ENCODE data around the gene KXD1. TPM values are rescaled to one million over a fixed set of nuclear protein-coding genes. Genes with fewer than 3 reads are reported as not detected.

The KXD1 gene
- polyA plus RNA-seq, 4 donors: 58.8 to 81.3 (median 75.2) TPM

GRCh38 chr19:18604820-18605159 lies 47.1 kb downstream of the KXD1 start:
- 13 to 18% (median 13%) methylated on average over 10 of the region's 10 CpGs for WGBS, 3 donors
- peaks cover 37 to 84% (median 54%) of the 10 kb centered on the region in 3 donors for H3K27me3 ChIP-seq (ENCODE audit: control insufficient read depth in 3 of 3, insufficient read depth in 3 of 3, low read length in 3 of 3)
- no peak overlapping the region for H3K4me3 ChIP-seq (ENCODE audit: low read depth in 1 of 3, low read length in 3 of 3)
- peaks cover 0 to 11% (median 0%) of the 10 kb centered on the region in 3 donors for H3K4me1 ChIP-seq (ENCODE audit: control insufficient read depth in 3 of 3, insufficient read depth in 2 of 3, low read depth in 1 of 3, low read length in 2 of 3)
- H3K36me3 ChIP-seq (ENCODE audit: control insufficient read depth in 3 of 3, insufficient read depth in 2 of 3, low read depth in 1 of 3, low read length in 3 of 3): no peaks in the 10 kb centered on the region
- no peak overlapping the region for H3K27ac ChIP-seq (ENCODE audit: low read depth in 1 of 3, low read length in 2 of 3)
- peaks cover 0 to 2% of the 10 kb centered on the region in 2 donors for H3K9me3 ChIP-seq (ENCODE audit: control insufficient read depth in 2 of 2, insufficient read depth in 1 of 2, low read depth in 1 of 2, low read length in 1 of 2)
- DNase-seq: no peak
- no peak for FAIRE-seq

- Histone ChIP-seq H3K4me1 (ENCODE audit: control insufficient read depth in 3 of 3, insufficient read depth in 2 of 3, low read depth in 1 of 3, low read length in 2 of 3) (peaks cover 0 to 11% (median 0%) of the 10 kb centered on the region in 3 donors), H3K36me3 (ENCODE audit: control insufficient read depth in 3 of 3, insufficient read depth in 2 of 3, low read depth in 1 of 3, low read length in 3 of 3) (no peaks in the 10 kb centered on the region), H3K27me3 (ENCODE audit: control insufficient read depth in 3 of 3, insufficient read depth in 3 of 3, low read length in 3 of 3) (peaks cover 39 to 85% (median 58%) of the 10 kb centered on the region in 3 donors), H3K9me3 (ENCODE audit: control insufficient read depth in 2 of 2, insufficient read depth in 1 of 2, low read depth in 1 of 2, low read length in 1 of 2) (peaks cover 0 to 2% of the 10 kb centered on the region in 2 donors), H3K4me3 (ENCODE audit: low read depth in 1 of 3, low read length in 3 of 3) (no peak overlapping the region), H3K27ac (ENCODE audit: low read depth in 1 of 3, low read length in 2 of 3) (no peak overlapping the region)
- 9 to 16% (median 10%) methylated on average over 17 of the region's 17 CpGs for WGBS, 3 donors
- no peak for FAIRE-seq
- no peak for DNase-seq
Observed at GRCh38 chr19:18605196-18605545, 47.5 kb downstream of the KXD1 start.

- DNase-seq: peak in 1 of 2 donors; percentile 8
- FAIRE-seq: no peak
- H3K27me3 ChIP-seq (ENCODE audit: control insufficient read depth in 3 of 3, insufficient read depth in 3 of 3, low read length in 3 of 3): peaks cover 44 to 87% (median 62%) of the 10 kb centered on the region in 3 donors
Observed at GRCh38 chr19:18605546-18606280, 48.0 kb downstream of the KXD1 start.

GRCh38 chr19:18606281-18607225 lies 48.9 kb downstream of the KXD1 start, which contains the start of gene CRLF1:
TSS of gene CRLF1 (minus strand) at chr19:18606799. CDS start at chr19:18606656, 143 bp downstream.
- no peaks in the 10 kb centered on the region for H3K36me3 ChIP-seq (ENCODE audit: control insufficient read depth in 3 of 3, insufficient read depth in 2 of 3, low read depth in 1 of 3, low read length in 3 of 3)
- 0 to 2% (median 1%) methylated on average over 9 to 116 of the region's 116 CpGs for WGBS, 3 donors
- FAIRE-seq (no peak), DNase-seq (no peak)
- H3K4me1 ChIP-seq (ENCODE audit: control insufficient read depth in 3 of 3, insufficient read depth in 2 of 3, low read depth in 1 of 3, low read length in 2 of 3): peaks cover 0 to 11% (median 0%) of the 10 kb centered on the region in 3 donors
- peak within 1 kb of the TSS in 2 of 3 donors; percentile 9 to 33 for H3K4me3 ChIP-seq (ENCODE audit: low read depth in 1 of 3, low read length in 3 of 3)
- H3K27me3 ChIP-seq (ENCODE audit: control insufficient read depth in 3 of 3, insufficient read depth in 3 of 3, low read length in 3 of 3): peaks cover 49 to 90% (median 67%) of the 10 kb centered on the region in 3 donors
- H3K9me3 ChIP-seq (ENCODE audit: control insufficient read depth in 2 of 2, insufficient read depth in 1 of 2, low read depth in 1 of 2, low read length in 1 of 2): peaks cover 0 to 2% of the 10 kb centered on the region in 2 donors
- no peak within 1 kb of the TSS for H3K27ac ChIP-seq (ENCODE audit: low read depth in 1 of 3, low read length in 2 of 3)

More at GRCh38 chr19:18605546-18606280, 48.0 kb downstream of the KXD1 start:
- no peaks in the 10 kb centered on the region for H3K36me3 ChIP-seq (ENCODE audit: control insufficient read depth in 3 of 3, insufficient read depth in 2 of 3, low read depth in 1 of 3, low read length in 3 of 3)
- H3K9me3 ChIP-seq (ENCODE audit: control insufficient read depth in 2 of 2, insufficient read depth in 1 of 2, low read depth in 1 of 2, low read length in 1 of 2): peaks cover 0 to 2% of the 10 kb centered on the region in 2 donors
- peaks cover 0 to 11% (median 0%) of the 10 kb centered on the region in 3 donors for H3K4me1 ChIP-seq (ENCODE audit: control insufficient read depth in 3 of 3, insufficient read depth in 2 of 3, low read depth in 1 of 3, low read length in 2 of 3)
- WGBS, 3 donors: 2 to 4% (median 3%) methylated on average over 38 to 65 of the region's 65 CpGs
- no peak overlapping the region for H3K4me3 ChIP-seq (ENCODE audit: low read depth in 1 of 3, low read length in 3 of 3)
- H3K27ac ChIP-seq (ENCODE audit: low read depth in 1 of 3, low read length in 2 of 3): no peak overlapping the region

- FAIRE-seq (no peak), DNase-seq (no peak)
- WGBS, 3 donors: 2 to 6% (median 2%) methylated on average over 40 to 68 of the region's 68 CpGs
- Histone ChIP-seq H3K27me3 (ENCODE audit: control insufficient read depth in 3 of 3, insufficient read depth in 3 of 3, low read length in 3 of 3) (peaks cover 49 to 92% (median 70%) of the 10 kb centered on the region in 3 donors), H3K27ac (ENCODE audit: low read depth in 1 of 3, low read length in 2 of 3) (no peak overlapping the region), H3K4me3 (ENCODE audit: low read depth in 1 of 3, low read length in 3 of 3) (no peak overlapping the region), H3K4me1 (ENCODE audit: control insufficient read depth in 3 of 3, insufficient read depth in 2 of 3, low read depth in 1 of 3, low read length in 2 of 3) (peaks cover 0 to 19% (median 0%) of the 10 kb centered on the region in 3 donors), H3K36me3 (ENCODE audit: control insufficient read depth in 3 of 3, insufficient read depth in 2 of 3, low read depth in 1 of 3, low read length in 3 of 3) (no peaks in the 10 kb centered on the region), H3K9me3 (ENCODE audit: control insufficient read depth in 2 of 2, insufficient read depth in 1 of 2, low read depth in 1 of 2, low read length in 1 of 2) (peaks cover 0 to 5% of the 10 kb centered on the region in 2 donors)
Observed at GRCh38 chr19:18607226-18608101, 49.8 kb downstream of the KXD1 start.

GRCh38 chr19:18608102-18608804 lies 50.6 kb downstream of the KXD1 start:
- Histone ChIP-seq H3K27ac (ENCODE audit: low read depth in 1 of 3, low read length in 2 of 3) (no peak overlapping the region), H3K4me3 (ENCODE audit: low read depth in 1 of 3, low read length in 3 of 3) (no peak overlapping the region), H3K4me1 (ENCODE audit: control insufficient read depth in 3 of 3, insufficient read depth in 2 of 3, low read depth in 1 of 3, low read length in 2 of 3) (peaks cover 0 to 20% (median 3%) of the 10 kb centered on the region in 3 donors), H3K36me3 (ENCODE audit: control insufficient read depth in 3 of 3, insufficient read depth in 2 of 3, low read depth in 1 of 3, low read length in 3 of 3) (no peaks in the 10 kb centered on the region), H3K27me3 (ENCODE audit: control insufficient read depth in 3 of 3, insufficient read depth in 3 of 3, low read length in 3 of 3) (peaks cover 50 to 90% (median 65%) of the 10 kb centered on the region in 3 donors), H3K9me3 (ENCODE audit: control insufficient read depth in 2 of 2, insufficient read depth in 1 of 2, low read depth in 1 of 2, low read length in 1 of 2) (peaks cover 0 to 5% of the 10 kb centered on the region in 2 donors)
- DNase-seq: no peak
- WGBS, 3 donors: 26 to 31% (median 28%) methylated on average over 5 of the region's 5 CpGs
- FAIRE-seq: no peak

- Histone ChIP-seq H3K36me3 (ENCODE audit: control insufficient read depth in 3 of 3, insufficient read depth in 2 of 3, low read depth in 1 of 3, low read length in 3 of 3) (no peaks in the 10 kb centered on the region), H3K4me1 (ENCODE audit: control insufficient read depth in 3 of 3, insufficient read depth in 2 of 3, low read depth in 1 of 3, low read length in 2 of 3) (peaks cover 0 to 16% (median 3%) of the 10 kb centered on the region in 3 donors), H3K4me3 (ENCODE audit: low read depth in 1 of 3, low read length in 3 of 3) (no peak overlapping the region), H3K9me3 (ENCODE audit: control insufficient read depth in 2 of 2, insufficient read depth in 1 of 2, low read depth in 1 of 2, low read length in 1 of 2) (peaks cover 0 to 5% of the 10 kb centered on the region in 2 donors), H3K27me3 (ENCODE audit: control insufficient read depth in 3 of 3, insufficient read depth in 3 of 3, low read length in 3 of 3) (peaks cover 50 to 90% (median 61%) of the 10 kb centered on the region in 3 donors), H3K27ac (ENCODE audit: low read depth in 1 of 3, low read length in 2 of 3) (no peak overlapping the region)
- 31 to 41% (median 39%) methylated on average over 9 of the region's 9 CpGs for WGBS, 3 donors
- no peak for FAIRE-seq
- no peak for DNase-seq
Observed at GRCh38 chr19:18608805-18609716, 51.4 kb downstream of the KXD1 start.
